K562 (cell line): ENCODE measurements around the gene ADTRP. TPM values are rescaled to one million over a fixed set of nuclear protein-coding genes. Genes with fewer than 3 reads are reported as not detected.

ENCODE experiments used
- ATAC-seq: fragments of 200-7000 bp; cut with Tn5 transposase; 3 replicates; pipeline ENCODE4 v1.9.1; 2020; ENCODE audit warnings: moderate library complexity
- BruUV-seq: library from RNA; stranded (reverse); fragments of 400-500 nt; replicated peaks from 2 replicates; lab custom pipeline; 2021; lab: Mats Ljungman, UMichigan
- CTCF ChIA-PET: fragments of 300-600 bp; formaldehyde crosslinking; extraction: SDS; loops from one replicate; lab custom pipeline; 2021; ENCODE audit warnings: low intra/inter-chr PET ratio; lab: Yijun Ruan, JAX
- POLR2A ChIA-PET: fragments of 300-600, 350-650 bp; sonication (Branson Sonifier 250); formaldehyde crosslinking; extraction: SDS; loops from one replicate; lab custom pipeline; 2021; ENCODE audit warnings: antibody characterized with exemption, inconsistent platforms; lab: Yijun Ruan, JAX
- DNase-seq, 4 experiments: peaks; one replicate each; pipeline versions ENCODE4 v3.0.0 to v3.0.0-alpha.2; 2011 to 2018; ENCODE audit warnings: low spot score in 3 of 4, mixed read lengths in 3 of 4; ENCODE audit errors: extremely low read depth in 1 of 4
- FAIRE-seq: peaks from 2 replicates; lab custom pipeline; 2011; peaks lifted over from hg19 to GRCh38; lab: Jason Lieb, UNC
- H2AFZ ChIP-seq: 2 replicates; pipeline ENCODE4 v1.6.0; 2011; ENCODE audit warnings: low read depth, low read length, control low read depth, inconsistent platforms
- H3K27ac ChIP-seq: fragments of 200-600 bp; 3 replicates; pipeline ENCODE4 v1.8.0; 2011; ENCODE audit warnings: low read depth, mild to moderate bottlenecking, control low read depth, inconsistent platforms, low read length, moderate library complexity, mixed read lengths; ENCODE audit errors: extremely low read depth
- H3K27me3 ChIP-seq, 2 experiments: fragments of 300-600 bp in 1 of 2; 2 replicates in 1 of 2; 3 replicates in 1 of 2; pipeline versions ENCODE4 v1.6.0 to v1.8.0; 2011; ENCODE audit warnings: inconsistent platforms in 2 of 2, low read length in 2 of 2, mild to moderate bottlenecking in 1 of 2, mixed read lengths in 1 of 2, moderate library complexity in 1 of 2; ENCODE audit not compliant: control insufficient read depth in 2 of 2, insufficient read depth in 2 of 2
- H3K36me3 ChIP-seq: fragments of 300-600 bp; 3 replicates; pipeline ENCODE4 v1.8.0; 2011; ENCODE audit warnings: mild to moderate bottlenecking, low read length, inconsistent platforms; ENCODE audit not compliant: control insufficient read depth, insufficient read depth
- H3K4me1 ChIP-seq, 2 experiments: fragments of 200-600 bp in 1 of 2; replicated peaks in 1 of 2; 2 replicates in 1 of 2; 3 replicates in 1 of 2; pipeline versions ENCODE4 v1.5.1 to v1.8.0; 2011; ENCODE audit warnings: inconsistent platforms in 2 of 2, low read length in 2 of 2, mild to moderate bottlenecking in 1 of 2, mixed read lengths in 1 of 2, moderate library complexity in 1 of 2; ENCODE audit not compliant: control insufficient read depth in 2 of 2, insufficient read depth in 2 of 2
- H3K4me2 ChIP-seq: 2 replicates; pipeline ENCODE4 v1.6.1; 2011; ENCODE audit warnings: low read length, control low read depth, inconsistent platforms, mixed read lengths; ENCODE audit not compliant: insufficient read depth
- H3K4me3 ChIP-seq: fragments of 200-600 bp; sonication (generic), shearing (Covaris generic); 2 replicates; pipeline ENCODE4 v1.5.1; 2016; ENCODE audit warnings: control low read depth, inconsistent platforms
- H3K79me2 ChIP-seq: fragments of 200-600 bp; 3 replicates; pipeline ENCODE4 v1.8.0; 2011; ENCODE audit warnings: low read length, inconsistent platforms; ENCODE audit not compliant: control insufficient read depth, insufficient read depth
- H3K9ac ChIP-seq, 2 experiments: 2 replicates each; pipeline versions ENCODE4 v1.6.0 to v1.6.1; 2011; ENCODE audit warnings: low read depth in 2 of 2, low read length in 2 of 2, control low read depth in 1 of 2, inconsistent platforms in 1 of 2, mild to moderate bottlenecking in 1 of 2, mixed read lengths in 1 of 2; ENCODE audit not compliant: insufficient read depth in 1 of 2
- H3K9me1 ChIP-seq: one replicate; pipeline ENCODE4 v1.6.0; 2011; ENCODE audit warnings: inconsistent platforms, mild to moderate bottlenecking, low read length, moderate library complexity; ENCODE audit not compliant: control insufficient read depth, insufficient read depth
- H3K9me3 ChIP-seq: replicated peaks from 2 replicates; pipeline ENCODE4 v1.5.1; 2011; ENCODE audit warnings: low read depth, low read length, inconsistent platforms; ENCODE audit not compliant: control insufficient read depth, insufficient read depth
- H4K20me1 ChIP-seq: replicated peaks from 2 replicates; pipeline ENCODE4 v1.6.1; 2011; ENCODE audit warnings: low read length, inconsistent platforms, mixed read lengths; ENCODE audit not compliant: control insufficient read depth, insufficient read depth
- BRF2 ChIP-seq: IDR thresholded peaks from 3 replicates; pipeline ENCODE4 v1.6.1; 2011; ENCODE audit warnings: borderline replicate concordance, mild to moderate bottlenecking; ENCODE audit not compliant: insufficient read length, insufficient read depth
- ETV6 ChIP-seq, 3 experiments: fragments of 150-350 bp in 1 of 3; sonication (generic) in 1 of 3; formaldehyde crosslinking in 1 of 3; IDR thresholded peaks; 2 replicates each; pipeline versions ENCODE4 v1.6.1 to v1.8.0; 2014 to 2022; ENCODE audit warnings: borderline replicate concordance in 2 of 3, low read depth in 2 of 3, antibody characterized with exemption in 1 of 3, low read length in 1 of 3, mild to moderate bottlenecking in 1 of 3, missing genetic modification reagents in 1 of 3
- KLF16 ChIP-seq: IDR thresholded peaks from 2 replicates; pipeline ENCODE4 v1.6.1; 2016; ENCODE audit warnings: antibody characterized with exemption
- MCM2 ChIP-seq: fragments of 450-650 bp; IDR thresholded peaks from 2 replicates; pipeline ENCODE4 v1.6.1; 2017; ENCODE audit warnings: low read depth, mild to moderate bottlenecking
- MEF2A ChIP-seq: IDR thresholded peaks from 2 replicates; pipeline ENCODE4 v1.6.1; 2011; ENCODE audit warnings: low read depth, mild to moderate bottlenecking, low read length, moderate library complexity; ENCODE audit not compliant: control insufficient read depth
- PHF20 ChIP-seq: fragments of 450-650 bp; IDR thresholded peaks from 2 replicates; pipeline ENCODE4 v1.6.1; 2018; ENCODE audit not compliant: partially characterized antibody
- PURB ChIP-seq: sonication (generic); formaldehyde crosslinking; IDR thresholded peaks from 2 replicates; pipeline ENCODE4 v1.9.0; 2021; ENCODE audit warnings: low read depth, mild to moderate bottlenecking, missing genetic modification reagents
- ZNF324 ChIP-seq: fragments of 250-450 bp; sonication (Bioruptor Pico); IDR thresholded peaks from 2 replicates; pipeline ENCODE4 v1.4.0; 2020; ENCODE audit warnings: mild to moderate bottlenecking
- ZNF551 ChIP-seq: fragments of 250-450 bp; sonication (Bioruptor Pico); IDR thresholded peaks from 2 replicates; pipeline ENCODE4 v1.5.0; 2021; ENCODE audit warnings: mild to moderate bottlenecking, moderate library complexity
- WGBS: fragments of 100-300 bp; shearing (Covaris generic); methylation state at CpG from one replicate; pipeline ENCODE4 v1.1.6; 2016; ENCODE audit warnings: low coverage, mixed read lengths; ENCODE audit not compliant: insufficient coverage; ENCODE audit errors: missing lambda C conversion rate; 5-methylcytosine and 5-hydroxymethylcytosine counted together
- in situ Hi-C: fragments of 300-500 bp; cut with MboI; formaldehyde crosslinking; loops from 4 replicates; pipeline ENCODE4 v1.15.0; 2018; ENCODE audit warnings: inconsistent platforms, mixed read lengths
- intact Hi-C: fragments of 100-400 bp; cut with micrococcal nuclease; formaldehyde crosslinking; loops from 2 replicates; pipeline ENCODE4 v1.14.2; 2022
- polyA plus RNA-seq, 8 experiments: library from polyadenylated mRNA; depleted of rRNA in 4 of 8; stranded (reverse) in 5 of 8; unstranded in 3 of 8; fragments of >200 nt; fragmentation: Nextera tagmentation in 2 of 8; fragmentation: Illumina TruSeq in 1 of 8; extraction: Ambion mirVana in 2 of 8; extraction: Trizol in 1 of 8; gene quantifications; 2 replicates each; pipeline versions ENCODE4 v1.2.1 to v1.2.3, GENCODE V29; 2011 to 2014; ENCODE audit warnings: inconsistent platforms in 1 of 8, missing spikeins in 1 of 8
- total RNA-seq, 7 experiments: library from RNA; depleted of rRNA in 6 of 7; stranded (reverse); fragments of >200 nt in 6 of 7; fragmentation: Illumina TruSeq in 2 of 7; extraction: Trizol in 2 of 7; gene quantifications; 2 replicates each; pipeline versions ENCODE4 v1.2.1 to v1.2.3, GENCODE V29; 2011 to 2021; ENCODE audit warnings: low replicate concordance in 1 of 7

ADTRP gene
- total and polyA plus RNA-seq, 9 of the 15 experiments (the other 6 are each of a cell fraction or from before 2014, with no cell fraction given) = 7.4 to 24.0 (median 13.6) TPM

GRCh38 chr6:11767458-11767857 lies 11.1 kb downstream of the ADTRP start:
- Histone ChIP-seq H3K4me1 (peaks cover 16 to 49% of the 10 kb centered on the region in 2 experiments), H3K4me3 (no peak overlapping the region), H3K9me3 (no peaks in the 10 kb centered on the region), H2AFZ (no peak overlapping the region), H3K9me1 (no peaks in the 10 kb centered on the region), H3K79me2 (no peaks in the 10 kb centered on the region), H4K20me1 (no peaks in the 10 kb centered on the region), H3K9ac (no peak overlapping the region), H3K36me3 (no peaks in the 10 kb centered on the region), H3K27me3 (no peaks in the 10 kb centered on the region), H3K4me2 (no peak overlapping the region), H3K27ac (no peak overlapping the region)
- in situ Hi-C loops (no loop called here), intact Hi-C loops (loop anchor here (5.0 kb wide), 1 partner anchor 145 kb away; no protein-coding TSS in a partner anchor)
- FAIRE-seq (no peak), ATAC-seq (no peak), DNase-seq (no peak)
- ChIA-PET POLR2A (interaction anchor here (0.6 to 3.9 kb wide), 2 partner anchors 11 to 20 kb away, joined by 3 to 17 read pairs; partner anchors contain the start of gene ADTRP), CTCF (no interaction called here)
- BruUV-seq = no TSS peak
- WGBS = 80% methylated on average over 2 of the region's 2 CpGs
- TF ChIP-seq MCM2 = no peak
- no peak for TF ChIP-seq ZNF551
- TF ChIP-seq PURB = no peak
- TF ChIP-seq MEF2A = no peak
- no peak for TF ChIP-seq KLF16
- TF ChIP-seq BRF2 = no peak
- no peak for TF ChIP-seq ETV6 (IDR thresholded peaks at IDR 0.05; ENCODE audit: borderline replicate concordance in 1 of 2, low read depth in 2 of 2, low read length in 1 of 2)
- no peak for TF ChIP-seq ETV6 (CRISPR knock-in tag; IDR thresholded peaks at IDR 0.05; ENCODE audit: borderline replicate concordance)
- no peak for TF ChIP-seq ZNF324 (CRISPR knock-in tag)
- TF ChIP-seq PHF20 = no peak
